ENCODE results near the gene KRT80.
"Not testable (repeated sequence)": the region's sequence is repeated elsewhere in the genome, so short reads cannot be mapped to it uniquely, and the experiment has no call there.

The KRT80 gene

DNA sequence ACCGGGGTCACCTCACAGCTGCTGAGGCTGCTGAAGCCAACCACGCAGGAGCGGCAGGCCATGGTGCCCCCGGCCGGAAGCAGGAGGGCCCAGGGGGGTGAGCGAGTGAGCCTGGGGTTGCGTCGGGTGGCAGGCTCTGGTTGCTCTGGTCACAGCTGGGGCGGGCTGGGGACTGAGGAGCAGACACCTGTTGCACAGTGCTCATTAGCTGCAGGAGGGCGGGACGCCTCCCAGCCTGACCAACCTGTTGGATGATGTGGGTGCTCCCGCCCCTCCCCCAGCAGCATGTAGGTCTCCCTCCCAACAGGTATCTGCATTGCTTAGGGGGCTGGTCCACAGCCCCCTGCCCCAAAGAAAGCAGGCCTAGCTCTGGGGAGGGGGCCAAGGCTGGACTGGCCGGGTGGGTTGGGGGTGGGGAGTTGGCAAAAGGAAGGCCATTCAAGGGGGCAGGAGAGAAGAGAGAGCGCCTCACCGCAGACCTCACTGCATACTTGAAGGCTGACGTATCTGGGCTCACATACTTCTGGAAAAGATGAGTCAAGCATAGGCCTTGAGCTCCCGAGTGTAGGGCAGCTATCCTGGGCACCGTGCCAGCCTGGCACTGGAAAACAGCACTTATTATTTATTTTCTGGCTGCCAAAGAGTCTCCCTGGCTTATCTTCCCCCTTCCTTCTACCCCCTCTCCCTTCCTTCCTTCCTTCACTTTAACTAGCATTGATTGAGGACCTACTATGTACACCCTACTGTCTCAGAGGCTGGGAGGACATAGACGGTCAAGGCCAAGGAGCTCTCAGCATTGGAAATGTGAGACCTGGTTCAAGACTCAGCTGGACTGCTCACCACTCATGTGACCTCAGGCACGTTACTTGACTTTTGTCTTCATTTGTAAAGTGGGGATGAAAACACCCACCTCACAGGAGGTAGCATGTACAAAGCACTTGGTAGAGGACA, at the start of gene KRT80:
Gene KRT80, minus strand, starts transcription at position 174 of the 951 bp plus-strand sequence. Its CDS starts 112 bp downstream, at position 62.
- DNase-seq (ENCODE audit: low read depth in 2 of 2) = no peak

DNA sequence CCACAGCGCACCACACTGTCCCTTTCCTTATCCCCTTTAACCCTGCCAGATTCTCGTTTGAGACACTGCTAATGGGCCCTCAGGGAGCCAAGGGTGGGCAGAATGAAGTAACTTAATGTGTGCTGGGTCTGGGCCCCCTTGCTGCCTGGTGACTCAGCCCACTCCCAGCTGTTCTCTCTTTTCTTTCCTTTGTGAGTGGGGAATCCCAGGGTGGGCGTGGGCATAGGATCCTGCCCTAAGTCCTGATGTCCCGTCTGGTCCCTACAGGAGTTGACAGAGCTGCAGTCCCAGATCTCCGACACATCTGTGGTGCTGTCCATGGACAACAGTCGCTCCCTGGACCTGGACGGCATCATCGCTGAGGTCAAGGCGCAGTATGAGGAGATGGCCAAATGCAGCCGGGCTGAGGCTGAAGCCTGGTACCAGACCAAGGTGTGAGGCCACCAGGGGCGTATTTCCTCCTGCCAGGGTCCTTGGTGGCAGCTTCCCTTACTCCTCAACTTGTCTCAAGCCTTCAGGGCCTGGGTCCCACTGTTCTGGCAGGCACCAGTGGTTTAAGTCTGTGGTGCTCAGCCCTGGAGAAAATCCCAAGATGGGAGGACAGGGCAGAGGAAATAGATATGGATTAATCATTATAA, 49.5 kb upstream of the KRT80 start:
- no peak for DNase-seq (ENCODE audit: low read depth in 2 of 2)

DNA sequence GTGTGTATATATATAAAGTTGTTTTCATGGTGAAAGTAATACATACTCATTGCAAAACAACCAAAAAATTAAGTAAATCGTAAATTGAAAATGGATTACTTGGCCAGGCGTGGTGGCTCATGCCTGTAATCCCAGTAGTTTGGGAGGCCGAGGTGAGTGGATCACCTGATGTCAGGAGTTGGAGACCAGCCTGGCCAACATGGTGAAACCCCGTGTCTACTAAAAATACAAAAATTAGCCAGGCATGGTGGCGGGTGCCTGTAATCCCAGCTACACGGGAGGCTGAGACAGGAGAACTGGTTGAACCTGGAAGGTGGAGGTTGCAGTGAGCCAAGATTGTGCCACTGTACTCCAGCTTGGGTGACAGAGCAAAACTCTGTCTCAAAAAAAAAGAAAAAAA, 48.4 kb upstream of the KRT80 start:
- DNase-seq (ENCODE audit: low read depth in 2 of 2) = not testable (repeated sequence)

DNA sequence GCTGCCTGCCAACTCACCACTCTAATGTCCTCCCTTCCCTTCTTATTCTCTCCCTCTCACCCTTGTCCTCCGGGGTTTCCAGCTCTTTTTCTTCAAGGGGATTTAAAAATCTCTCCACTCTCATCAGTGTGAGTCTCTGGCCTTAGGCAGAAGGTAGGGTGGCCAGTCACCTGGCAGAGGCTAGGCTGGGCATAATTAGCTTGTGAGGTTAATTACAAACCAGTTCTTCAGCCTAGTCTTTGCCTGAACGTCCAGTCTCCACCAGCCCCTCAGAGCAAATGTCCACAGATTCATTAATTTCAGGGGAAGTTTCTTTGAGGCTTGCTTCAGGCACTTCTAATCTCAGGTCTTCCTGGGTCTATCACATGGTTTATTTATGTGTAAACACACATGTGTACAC, 48.0 kb upstream of the KRT80 start:
- no peak for DNase-seq (ENCODE audit: low read depth in 2 of 2)

DNA sequence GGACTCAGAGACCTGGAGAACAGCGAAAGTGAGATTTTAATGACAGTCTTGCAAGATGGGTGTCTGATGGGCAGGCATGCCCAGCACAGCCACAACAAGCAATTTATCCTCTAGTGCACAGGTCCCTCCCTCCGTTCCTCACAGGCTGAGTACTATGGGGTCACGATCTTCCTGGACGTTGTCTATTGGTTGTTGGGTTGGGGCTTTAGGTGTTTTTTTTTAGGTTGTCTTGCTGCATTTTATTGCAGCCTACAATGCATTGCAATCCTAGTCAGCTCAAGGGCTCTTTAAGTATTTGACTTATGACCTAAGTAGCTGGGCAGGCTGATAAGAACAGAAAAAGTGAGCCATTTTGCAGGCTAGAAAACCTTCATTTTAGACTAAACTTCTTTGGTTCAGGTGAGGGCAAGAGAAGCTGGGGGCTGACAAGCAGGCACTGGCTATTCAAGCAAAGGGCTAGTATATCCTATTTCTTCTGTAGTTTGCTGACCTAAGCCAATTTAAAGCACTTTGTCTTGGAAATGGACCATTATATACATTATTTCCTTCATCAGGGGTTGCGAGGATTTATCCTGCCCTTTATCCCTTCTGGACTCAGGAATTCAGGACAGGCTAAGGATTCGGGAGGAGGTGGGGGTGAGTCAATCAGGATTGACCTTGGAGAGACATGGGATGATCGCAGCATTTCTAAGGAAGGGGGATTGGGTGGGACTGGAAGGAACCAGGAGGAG, 47.3 kb upstream of the KRT80 start:
- no peak for DNase-seq (ENCODE audit: low read depth in 2 of 2)

DNA sequence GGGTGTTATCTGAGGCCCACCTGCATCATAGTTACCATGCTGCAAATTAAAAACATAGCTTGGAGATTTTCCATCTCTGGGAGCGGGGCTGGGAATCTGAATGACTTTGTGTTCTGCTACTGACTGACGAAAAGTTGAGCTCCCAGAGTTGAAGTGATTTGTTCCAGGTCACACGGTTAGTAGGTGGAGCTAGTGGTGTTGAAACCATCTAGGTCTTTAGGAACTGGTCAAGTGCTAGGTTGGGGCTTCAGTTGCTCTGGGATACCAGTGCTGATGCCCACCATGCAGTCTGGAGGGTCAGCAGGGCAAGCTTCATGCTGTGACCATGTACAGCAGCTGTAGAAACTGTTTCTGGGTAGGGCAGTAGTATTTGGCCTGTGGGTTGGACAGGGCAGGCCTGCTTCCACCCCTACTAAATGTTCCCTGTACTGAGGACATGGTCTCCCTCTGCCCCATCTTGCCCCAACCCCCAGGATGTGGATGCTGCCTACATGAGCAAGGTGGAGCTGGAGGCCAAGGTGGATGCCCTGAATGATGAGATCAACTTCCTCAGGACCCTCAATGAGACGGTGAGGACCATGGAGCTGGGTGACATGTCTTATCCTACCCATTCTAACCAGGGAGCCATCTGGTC, 46.5 kb upstream of the KRT80 start:
- no peak for DNase-seq (ENCODE audit: low read depth in 2 of 2)

DNA sequence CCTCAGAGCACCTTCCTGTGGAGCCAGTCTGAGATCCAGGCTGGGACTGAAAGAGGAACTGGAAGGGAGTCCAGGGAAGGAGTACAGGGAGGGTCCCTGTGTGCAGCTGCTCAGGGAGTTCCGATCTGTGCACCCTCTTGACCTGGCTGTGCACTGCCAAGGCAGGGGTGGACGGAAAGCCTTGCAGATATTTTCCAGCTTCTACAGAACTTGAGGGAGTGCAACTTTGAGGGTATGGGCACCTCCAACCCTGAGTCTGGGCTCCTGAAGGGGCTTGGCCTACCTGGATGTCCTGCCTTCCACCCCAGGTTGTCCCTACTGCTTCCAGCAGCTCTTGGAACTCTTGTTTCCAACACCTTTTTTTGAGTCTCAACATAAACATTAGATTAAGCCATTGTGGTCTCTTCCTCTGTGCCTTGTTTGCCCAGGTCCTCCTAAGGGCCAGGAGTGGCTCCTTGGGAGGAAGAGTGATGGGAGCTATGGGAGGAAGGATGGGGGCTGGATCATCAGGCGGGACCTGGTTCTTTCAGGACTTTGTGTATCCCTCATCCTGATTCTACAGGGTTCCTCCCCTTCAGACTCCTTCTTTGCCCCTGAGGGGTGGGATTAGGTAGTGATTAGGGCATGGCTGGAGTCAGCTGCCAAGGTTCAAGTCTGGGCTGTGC, 44.7 kb upstream of the KRT80 start:
- no peak for DNase-seq (ENCODE audit: low read depth in 2 of 2)

DNA sequence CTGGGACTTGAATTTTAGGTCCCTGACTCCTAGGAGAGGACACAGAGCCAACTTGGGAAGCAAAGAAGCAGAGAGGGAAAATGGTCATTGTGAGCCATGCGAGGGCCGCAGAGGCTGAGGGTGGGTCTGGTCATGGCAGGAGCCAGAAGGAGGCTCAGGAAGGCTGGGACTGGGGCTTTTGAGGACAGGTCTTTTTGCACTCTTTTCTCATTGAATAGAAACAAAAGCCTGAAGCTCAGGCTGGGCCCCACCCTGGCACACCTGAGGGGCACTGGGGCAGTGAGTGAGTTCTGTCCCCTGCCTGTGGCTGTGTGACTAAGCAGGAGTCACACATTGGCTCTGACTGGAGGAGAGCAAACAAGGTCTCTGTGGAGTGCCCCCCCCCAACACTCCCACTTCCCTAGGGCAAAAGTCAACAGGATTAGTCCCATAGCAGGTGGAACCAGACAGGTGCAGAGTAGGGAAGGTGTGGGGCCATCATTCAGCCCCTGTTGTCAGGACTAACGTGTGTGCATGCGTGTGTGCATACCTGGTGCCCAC, 44.1 kb upstream of the KRT80 start:
- no peak for DNase-seq (ENCODE audit: low read depth in 2 of 2)

DNA sequence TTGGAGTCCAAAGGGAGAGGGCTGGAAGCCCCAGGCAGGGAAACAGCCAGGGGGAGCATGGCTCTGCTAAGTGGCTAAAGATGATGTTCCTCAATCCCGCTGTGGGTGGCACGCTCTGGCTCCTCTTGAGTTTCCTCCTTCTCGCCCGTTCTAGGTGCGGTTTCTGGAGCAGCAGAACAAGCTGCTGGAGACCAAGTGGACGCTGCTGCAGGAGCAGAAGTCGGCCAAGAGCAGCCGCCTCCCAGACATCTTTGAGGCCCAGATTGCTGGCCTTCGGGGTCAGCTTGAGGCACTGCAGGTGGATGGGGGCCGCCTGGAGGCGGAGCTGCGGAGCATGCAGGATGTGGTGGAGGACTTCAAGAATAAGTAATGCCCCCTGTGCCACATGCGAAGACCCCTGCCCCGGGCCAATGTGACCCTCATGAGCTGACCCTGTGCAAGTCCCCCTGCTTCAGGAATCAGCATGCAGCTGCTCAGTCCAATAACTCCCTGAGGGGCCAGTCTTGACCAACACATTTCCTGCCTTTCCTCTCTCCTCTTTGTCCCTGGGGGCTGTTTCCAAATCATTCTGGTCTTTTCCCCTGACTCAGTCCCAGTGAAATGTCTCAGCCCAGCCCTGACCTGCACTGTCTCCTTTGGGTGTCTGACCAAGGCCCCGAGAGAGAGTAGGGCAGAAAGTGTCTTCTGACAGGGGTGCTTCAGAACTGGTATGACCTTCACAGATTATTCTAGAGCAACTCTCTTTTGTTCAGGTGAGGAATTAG, 43.4 kb upstream of the KRT80 start:
- no peak for DNase-seq (ENCODE audit: low read depth in 2 of 2)

DNA sequence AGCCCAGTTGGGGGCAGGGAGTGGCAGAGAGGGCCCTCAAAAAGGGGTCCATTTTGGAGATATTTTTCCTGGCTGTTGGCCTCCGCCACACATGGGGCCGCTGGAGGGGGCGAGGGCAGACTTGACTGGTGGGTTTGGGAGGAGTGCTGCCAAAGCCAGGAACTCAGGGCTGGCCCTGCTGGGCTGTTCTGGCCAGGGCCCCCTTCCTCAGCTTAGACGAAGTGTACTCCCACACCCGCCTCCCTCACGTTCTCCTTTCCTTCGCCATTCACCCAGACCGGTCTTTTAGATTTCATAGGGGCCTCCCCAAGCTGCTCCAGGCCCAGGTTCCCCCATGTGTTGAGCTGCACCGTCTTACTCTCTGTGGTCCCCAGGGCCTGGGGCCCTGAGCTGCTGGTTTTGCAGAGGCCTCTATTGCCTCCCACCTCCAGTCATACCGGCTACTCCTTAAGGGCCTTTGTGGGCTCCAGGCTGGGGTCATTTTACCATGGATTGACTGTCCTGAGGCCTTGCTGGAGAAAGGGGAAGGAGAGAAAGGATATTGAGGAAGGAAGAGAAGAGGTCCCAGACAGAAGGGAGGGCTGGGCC, 42.5 kb upstream of the KRT80 start:
- no peak for DNase-seq (ENCODE audit: low read depth in 2 of 2)

DNA sequence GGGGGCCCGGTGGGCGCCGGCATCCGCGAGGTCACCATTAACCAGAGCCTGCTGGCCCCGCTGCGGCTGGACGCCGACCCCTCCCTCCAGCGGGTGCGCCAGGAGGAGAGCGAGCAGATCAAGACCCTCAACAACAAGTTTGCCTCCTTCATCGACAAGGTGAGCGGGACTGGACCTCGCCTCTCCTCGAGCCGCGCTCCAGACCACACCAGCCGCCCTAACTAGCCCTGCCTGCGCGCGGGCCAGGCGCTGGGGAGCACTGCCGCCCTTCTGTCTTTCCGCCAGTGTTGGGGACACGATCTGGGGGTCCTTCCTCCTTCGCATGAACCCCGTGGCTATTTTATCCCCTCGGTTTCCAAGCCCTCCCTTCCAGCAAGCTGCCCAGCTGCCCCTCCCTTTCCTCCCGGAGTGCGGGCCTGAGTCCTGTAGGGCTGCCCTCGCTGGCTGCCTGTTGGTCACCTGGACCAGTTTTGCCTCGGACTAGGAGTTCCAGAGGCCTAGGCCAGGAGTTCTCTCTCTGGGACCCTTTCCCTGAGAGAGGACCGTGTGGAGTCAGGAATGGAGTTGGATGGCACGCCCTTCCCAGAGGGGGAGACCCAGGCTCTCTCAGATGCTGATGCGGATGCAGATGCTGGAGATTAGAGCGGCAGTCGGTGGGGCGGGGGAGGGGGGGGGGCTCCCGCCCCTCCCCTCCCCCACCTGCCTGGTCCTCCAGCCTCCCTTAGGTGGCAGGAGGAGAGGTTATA, 41.8 kb upstream of the KRT80 start:
- no peak for DNase-seq (ENCODE audit: low read depth in 2 of 2)

DNA sequence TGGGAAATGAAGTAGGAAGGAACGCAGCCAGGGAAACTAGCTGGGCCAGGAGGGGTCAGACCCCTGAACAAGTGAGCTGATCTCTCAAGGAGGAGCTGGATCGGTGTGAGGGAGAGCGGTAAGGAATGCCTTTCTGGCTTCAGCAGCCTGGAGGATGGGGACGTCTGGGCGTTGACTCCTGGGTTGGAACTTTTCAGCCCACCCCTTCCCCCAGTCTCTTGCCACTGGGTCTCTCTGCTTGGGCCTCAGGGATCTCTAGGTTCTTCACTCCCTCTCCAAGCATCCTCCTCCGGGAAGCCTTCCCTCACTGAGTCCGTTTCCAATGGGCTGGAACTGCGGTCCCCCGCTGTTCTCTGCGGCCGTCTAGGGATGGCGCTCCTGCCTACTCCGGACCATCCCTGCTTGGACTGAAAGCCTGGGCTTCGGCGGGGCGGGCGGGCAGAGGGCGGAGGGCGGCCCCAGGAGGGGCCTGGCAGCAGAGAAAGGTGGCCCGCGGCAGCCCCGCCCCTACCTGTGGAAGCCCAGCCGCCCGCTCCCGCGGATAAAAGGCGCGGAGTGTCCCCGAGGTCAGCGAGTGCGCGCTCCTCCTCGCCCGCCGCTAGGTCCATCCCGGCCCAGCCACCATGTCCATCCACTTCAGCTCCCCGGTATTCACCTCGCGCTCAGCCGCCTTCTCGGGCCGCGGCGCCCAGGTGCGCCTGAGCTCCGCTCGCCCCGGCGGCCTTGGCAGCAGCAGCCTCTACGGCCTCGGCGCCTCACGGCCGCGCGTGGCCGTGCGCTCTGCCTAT, 41.1 kb upstream of the KRT80 start, which contains the start of gene KRT7:
Gene KRT7, plus strand, starts transcription at position 570 of the 788 bp plus-strand sequence. Its CDS starts 54 bp downstream, at position 624.
- no peak for DNase-seq (ENCODE audit: low read depth in 2 of 2)

DNA sequence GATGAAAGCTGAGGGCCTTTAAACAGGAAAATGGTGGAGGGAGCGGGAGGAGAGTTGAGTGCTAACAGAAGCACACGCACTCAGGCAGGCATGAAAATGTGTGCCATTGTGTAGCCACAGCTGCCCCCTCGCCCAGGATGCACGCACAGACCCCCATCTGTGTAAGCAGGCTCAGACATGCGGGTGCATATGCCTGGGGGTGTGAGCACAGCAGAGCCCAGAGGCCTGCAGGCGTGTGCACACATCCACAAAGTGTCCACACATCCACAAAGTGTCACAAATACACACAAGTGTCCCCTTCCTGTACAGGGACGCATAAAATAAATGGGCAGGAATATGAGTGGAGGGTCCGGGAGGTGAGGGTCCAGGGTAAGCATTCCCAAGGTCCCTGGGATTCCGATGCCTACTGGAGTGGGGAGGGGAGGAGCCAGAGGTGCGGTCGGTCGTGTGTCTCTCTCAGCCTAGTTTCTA, 40.4 kb upstream of the KRT80 start:
- no peak for DNase-seq (ENCODE audit: low read depth in 2 of 2)

DNA sequence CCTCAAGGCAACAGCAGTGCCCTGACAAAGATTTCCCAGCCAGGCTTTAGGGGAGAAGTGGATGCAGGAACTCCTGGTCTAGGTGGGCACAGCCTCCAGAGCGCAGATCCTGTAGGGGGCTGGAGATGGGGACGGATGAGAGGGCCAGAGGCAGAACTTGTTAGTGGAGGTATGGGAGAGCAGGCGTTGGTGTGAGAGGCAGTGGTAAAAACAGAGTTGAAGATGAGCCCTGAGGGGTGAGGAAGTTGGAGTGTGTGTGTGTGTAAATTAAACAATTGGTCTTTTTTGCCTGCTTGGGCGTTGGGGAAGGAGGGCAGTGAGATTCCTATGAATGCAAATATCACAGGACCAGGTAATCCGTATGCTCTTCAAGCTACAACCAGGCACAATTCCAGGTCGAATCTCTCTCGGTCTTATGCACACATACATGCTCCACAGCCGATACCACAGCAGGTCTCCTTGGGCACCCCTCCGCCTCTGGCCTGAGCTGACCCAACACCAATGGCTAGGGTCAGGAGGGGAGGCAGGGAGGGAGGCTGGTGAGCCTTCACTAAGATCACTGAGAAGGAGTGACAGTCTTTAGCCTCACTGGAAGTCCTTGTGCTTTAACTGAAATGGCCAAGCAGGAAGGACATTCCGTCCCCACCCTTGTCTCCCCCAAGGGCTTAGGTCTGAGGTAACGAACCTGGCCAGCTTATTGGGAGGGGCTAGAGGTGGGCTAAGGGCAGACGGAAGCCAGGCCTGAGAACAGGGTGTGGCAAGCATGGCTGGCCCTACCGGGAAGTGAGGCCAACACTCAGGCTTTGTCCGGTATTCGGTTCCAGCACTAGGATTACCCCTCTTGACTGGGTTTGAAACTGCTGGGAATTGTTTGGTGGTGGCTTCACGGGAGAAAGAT, 39.7 kb upstream of the KRT80 start:
- no peak for DNase-seq (ENCODE audit: low read depth in 2 of 2)

DNA sequence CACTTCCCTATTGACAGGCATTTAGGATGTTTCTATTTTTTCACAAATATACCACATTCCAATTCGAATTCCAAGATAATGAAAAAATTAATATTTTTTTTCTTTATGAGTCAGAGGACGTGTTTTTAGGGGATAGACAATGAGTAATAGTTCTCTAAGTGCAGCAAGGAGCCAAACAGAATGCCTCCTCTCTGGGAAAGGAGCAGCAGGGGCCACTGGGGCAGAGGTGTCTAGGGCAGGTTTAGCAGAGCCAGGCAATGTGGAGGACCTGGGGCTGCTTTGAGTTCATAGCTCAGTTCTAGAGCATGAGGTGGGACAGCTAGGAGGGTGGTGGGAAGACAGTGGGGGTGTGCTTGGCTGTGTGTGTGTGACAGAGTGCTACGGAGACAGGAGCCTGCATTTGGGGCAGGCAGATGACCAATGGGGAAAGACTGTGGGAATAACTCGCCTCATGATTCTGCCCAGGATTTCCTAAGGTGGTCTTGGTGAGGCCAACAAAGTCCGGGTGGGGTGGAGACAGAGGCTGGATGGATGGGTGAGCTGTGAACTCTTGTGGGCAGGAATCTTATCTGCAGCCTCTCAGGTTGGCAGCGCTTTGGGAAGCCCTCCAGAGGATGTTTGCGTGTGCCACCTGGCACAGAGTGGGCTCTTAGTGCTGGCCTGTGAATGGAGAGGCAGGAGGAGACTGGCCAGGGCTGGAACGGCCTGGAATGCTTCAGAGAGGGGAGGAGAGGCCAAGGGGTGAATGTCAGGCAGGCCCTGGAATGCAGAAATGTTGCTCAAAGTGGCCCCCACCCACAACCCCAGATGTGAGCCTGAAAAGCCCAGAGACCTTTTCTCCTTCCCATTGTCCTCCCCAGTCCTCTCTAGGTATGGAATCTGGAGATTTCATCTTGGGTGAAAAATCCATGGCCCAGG, 38.8 kb upstream of the KRT80 start:
- DNase-seq (ENCODE audit: low read depth in 2 of 2) = no peak

DNA sequence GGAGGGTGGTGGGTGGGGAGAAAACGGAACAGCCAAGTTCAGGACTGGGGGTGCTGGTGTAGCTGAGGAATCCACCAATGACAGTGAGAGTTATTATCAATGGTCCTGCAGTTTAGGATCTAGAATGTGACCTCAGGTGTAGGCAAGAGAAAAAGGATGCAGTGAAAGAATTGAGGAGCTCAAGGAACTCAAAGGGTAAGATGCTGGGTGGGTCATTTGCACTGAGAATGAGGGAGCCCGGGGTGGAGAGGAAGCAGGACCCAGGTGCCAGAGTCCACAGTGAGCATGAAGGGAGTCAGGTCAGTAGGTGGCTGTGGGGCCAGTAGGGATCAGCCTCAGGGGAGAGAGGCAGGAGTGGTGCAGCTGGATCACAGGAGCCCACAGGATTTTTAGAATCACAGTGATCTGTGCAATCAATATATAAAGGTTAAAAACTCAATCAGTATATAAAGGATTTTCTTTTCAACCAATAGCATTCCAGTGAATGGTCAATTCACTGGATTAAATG, 38.1 kb upstream of the KRT80 start:
- DNase-seq (ENCODE audit: low read depth in 2 of 2) = no peak

Data from stimulated activated CD4-positive, alpha-beta T cell treated with anti-CD3 and anti-CD28 coated beads, Interleukin-15, amount 100 ng/mL, for 48 hours (primary cell).